Activated CD4-positive, CD25-positive, alpha-beta regulatory T cell (primary cell): Measurements from ENCODE around the gene ANAPC10.
"Not testable (repeated sequence)": the region's sequence is repeated elsewhere in the genome, so short reads cannot be mapped to it uniquely, and the experiment has no call there.

Source experiments
- DNase-seq, 4 experiments: peaks; one replicate each; lab custom pipeline; 2025; lab: John Stamatoyannopoulos, UW

ANAPC10 gene

GRCh38 chr4:145071560-145071959, 26.4 kb downstream of the ANAPC10 start:
- no peak for DNase-seq

- DNase-seq, result no peak
Observed at GRCh38 chr4:145069361-145069760, 28.6 kb downstream of the ANAPC10 start.

GRCh38 chr4:145066063-145066501, 31.9 kb downstream of the ANAPC10 start:
- DNase-seq, result no peak

GRCh38 chr4:145061318-145061920, 36.6 kb downstream of the ANAPC10 start:
- no peak for DNase-seq

GRCh38 chr4:145058256-145058655, 39.7 kb downstream of the ANAPC10 start:
- no peak for DNase-seq

GRCh38 chr4:145056325-145057130, 41.5 kb downstream of the ANAPC10 start:
- no peak for DNase-seq

GRCh38 chr4:145055533-145056257, 42.3 kb downstream of the ANAPC10 start:
- no peak for DNase-seq

GRCh38 chr4:145049241-145049640, 48.8 kb downstream of the ANAPC10 start:
- DNase-seq, result no peak

GRCh38 chr4:145048817-145049216, 49.2 kb downstream of the ANAPC10 start:
- no peak for DNase-seq

GRCh38 chr4:145047151-145047550, 50.8 kb downstream of the ANAPC10 start:
- no peak for DNase-seq

GRCh38 chr4:145045180-145045579, 52.8 kb downstream of the ANAPC10 start:
- no peak for DNase-seq

- no peak for DNase-seq
Observed at GRCh38 chr4:145044341-145044740, 53.7 kb downstream of the ANAPC10 start.

GRCh38 chr4:145043306-145043705, 54.7 kb downstream of the ANAPC10 start:
- DNase-seq, result no peak

- no peak for DNase-seq
Observed at GRCh38 chr4:145042601-145043285, 55.3 kb downstream of the ANAPC10 start.

GRCh38 chr4:145041378-145041777, 56.6 kb downstream of the ANAPC10 start:
- DNase-seq, result no peak

- DNase-seq, result no peak
Observed at GRCh38 chr4:145035494-145036136, 62.4 kb downstream of the ANAPC10 start.

- no peak for DNase-seq
Observed at GRCh38 chr4:145034727-145035211, 63.2 kb downstream of the ANAPC10 start.

GRCh38 chr4:145019346-145019745, 78.7 kb downstream of the ANAPC10 start:
- DNase-seq, result no peak

- DNase-seq, result no peak
Observed at GRCh38 chr4:145014365-145014764, 83.6 kb downstream of the ANAPC10 start.

GRCh38 chr4:145012841-145013240, 85.2 kb downstream of the ANAPC10 start:
- DNase-seq, result no peak

- no peak for DNase-seq
Observed at GRCh38 chr4:145011636-145012035, 86.4 kb downstream of the ANAPC10 start.

- not testable (repeated sequence) for DNase-seq
Observed at GRCh38 chr4:145010315-145010714, 87.7 kb downstream of the ANAPC10 start.
